GM18505 (cell line): Measurements from ENCODE around the gene B3GNT8.
"Not testable (repeated sequence)": the region's sequence is repeated elsewhere in the genome, so short reads cannot be mapped to it uniquely, and the experiment has no call there.

Experiments
- ATAC-seq: cut with Tn5 transposase; IDR thresholded peaks from one replicate; pipeline ENCODE4 v1.9.1; 2021; ENCODE audit not compliant: unreplicated experiment
- POLR2A ChIP-seq: IDR thresholded peaks from 4 replicates; pipeline ENCODE4 v1.6.1; 2011; ENCODE audit warnings: borderline replicate concordance; ENCODE audit not compliant: insufficient read depth, insufficient read length; ENCODE audit errors: extremely low read depth

B3GNT8 gene

DNA sequence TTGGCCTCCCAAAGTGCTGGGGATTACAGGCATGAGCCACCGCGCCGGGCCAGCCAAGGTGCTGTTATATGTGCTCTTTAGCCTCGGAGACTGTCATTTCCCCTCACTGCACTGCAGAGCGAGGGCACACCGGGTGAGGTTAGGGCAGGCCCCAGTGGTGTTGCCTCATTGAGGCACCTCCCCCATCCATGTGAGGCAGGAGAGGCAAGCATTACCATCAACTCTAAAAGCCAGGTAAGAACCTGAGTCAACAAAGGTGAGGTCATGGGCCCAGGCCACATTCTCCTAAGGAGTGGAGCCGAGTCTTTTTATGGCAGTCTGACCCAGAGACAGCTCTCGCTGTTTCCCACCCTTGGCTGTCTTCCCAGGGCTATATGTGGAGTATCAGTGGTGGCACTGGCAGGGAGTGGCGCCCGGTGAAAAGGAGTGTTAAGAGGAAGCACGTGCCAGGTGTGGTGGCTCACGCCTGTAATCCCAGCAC lies 10.9 kb downstream of the B3GNT8 start:
- TF ChIP-seq POLR2A: no peak
- no peak for ATAC-seq

DNA sequence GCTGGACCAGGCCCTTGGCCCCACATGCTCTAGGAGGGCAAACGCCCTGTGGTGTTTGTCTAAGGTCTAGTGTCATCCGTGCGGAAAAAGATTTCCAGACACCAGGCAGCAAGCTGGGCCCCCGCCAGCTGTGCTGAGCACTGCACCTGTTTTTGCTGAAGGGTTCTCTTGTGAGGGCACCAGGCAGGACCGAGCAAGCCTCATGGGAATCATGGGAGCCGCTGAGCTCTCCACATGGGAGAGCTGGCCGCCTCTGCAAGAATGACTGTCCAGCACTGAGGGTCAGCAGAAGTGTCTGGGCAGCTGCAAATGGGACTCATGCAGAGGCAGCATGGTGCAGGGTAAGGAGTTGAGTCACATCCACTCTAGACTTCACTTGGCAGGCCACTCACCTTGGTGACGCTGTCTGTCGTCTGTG lies 12.0 kb downstream of the B3GNT8 start:
- ATAC-seq: no peak
- no peak for TF ChIP-seq POLR2A

DNA sequence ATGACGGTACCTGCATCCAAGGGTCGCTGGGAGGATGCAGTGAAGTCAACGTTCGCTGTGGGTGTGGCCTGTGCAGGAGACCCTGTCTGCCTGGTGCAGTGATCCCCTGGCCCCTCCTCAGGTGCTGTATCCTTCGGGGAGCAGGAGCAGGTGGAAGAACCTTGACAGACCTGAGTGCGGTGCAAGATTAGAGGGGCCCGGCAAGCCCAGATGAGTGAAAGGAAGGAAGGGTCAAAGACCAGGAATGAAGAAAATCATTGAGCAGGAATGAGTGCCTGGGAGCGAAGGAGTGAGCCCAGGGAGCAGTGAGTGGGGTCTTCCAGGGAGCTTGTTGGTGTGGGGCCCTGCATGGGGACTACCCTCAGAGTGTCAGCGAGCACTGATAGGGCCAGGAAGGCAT lies 12.7 kb downstream of the B3GNT8 start:
- TF ChIP-seq POLR2A: no peak
- no peak for ATAC-seq

DNA sequence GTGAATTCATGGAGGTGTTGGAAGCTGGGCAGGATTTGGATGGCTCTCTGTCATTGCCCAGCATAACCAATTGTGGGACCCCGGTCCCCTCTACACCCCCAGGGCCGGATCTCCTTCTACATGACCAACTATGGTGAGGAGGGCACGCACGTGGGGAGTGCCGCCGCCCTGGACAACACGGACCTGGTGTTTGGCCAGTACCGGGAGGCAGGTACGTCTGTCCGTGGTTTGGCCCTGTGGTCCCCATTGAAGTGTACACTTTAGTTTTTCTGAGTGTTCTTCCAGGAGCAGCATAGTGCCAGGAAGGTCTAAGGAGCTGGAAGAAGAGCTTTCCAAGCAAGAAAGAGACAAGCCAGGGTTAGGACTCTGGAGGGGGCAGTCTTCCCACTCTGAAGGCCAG lies 13.2 kb downstream of the B3GNT8 start:
- no peak for TF ChIP-seq POLR2A
- ATAC-seq: no peak

DNA sequence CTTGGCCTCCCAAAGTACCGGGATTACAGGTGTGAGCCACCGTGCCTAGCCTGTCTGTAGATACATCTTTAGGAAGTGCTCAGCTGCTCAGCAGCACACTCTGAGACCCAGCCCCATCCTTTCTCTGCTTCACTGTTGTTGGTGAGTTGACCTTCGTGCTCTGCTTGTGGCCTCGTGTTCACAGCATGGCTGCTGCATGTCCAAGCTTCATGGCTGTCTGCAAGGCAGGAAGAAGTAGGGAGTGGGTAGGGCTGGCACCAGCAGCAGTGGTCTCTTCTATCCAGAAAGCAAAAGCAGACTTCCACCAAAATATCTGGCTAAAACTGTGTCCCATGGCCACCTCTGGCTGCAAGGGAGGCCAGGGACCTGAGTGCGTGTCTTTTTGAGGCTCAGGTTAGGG lies 14.2 kb downstream of the B3GNT8 start:
- no peak for TF ChIP-seq POLR2A
- ATAC-seq: no peak

DNA sequence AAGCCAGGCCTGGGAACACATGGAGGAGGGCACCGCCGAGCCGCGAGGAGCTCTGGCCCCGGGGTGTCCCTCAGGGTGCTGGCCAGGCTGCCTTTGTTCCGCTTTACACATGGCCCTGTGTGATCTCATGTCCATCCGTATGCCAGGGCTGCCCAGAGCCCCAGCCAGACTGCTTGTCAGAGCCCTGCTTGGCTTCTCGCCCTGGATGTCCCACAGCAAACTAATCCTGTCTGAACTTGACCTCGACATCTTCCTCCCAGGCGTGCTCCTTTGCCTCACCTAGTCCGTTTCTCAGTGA lies 15.3 kb downstream of the B3GNT8 start:
- no peak for ATAC-seq
- TF ChIP-seq POLR2A: no peak

DNA sequence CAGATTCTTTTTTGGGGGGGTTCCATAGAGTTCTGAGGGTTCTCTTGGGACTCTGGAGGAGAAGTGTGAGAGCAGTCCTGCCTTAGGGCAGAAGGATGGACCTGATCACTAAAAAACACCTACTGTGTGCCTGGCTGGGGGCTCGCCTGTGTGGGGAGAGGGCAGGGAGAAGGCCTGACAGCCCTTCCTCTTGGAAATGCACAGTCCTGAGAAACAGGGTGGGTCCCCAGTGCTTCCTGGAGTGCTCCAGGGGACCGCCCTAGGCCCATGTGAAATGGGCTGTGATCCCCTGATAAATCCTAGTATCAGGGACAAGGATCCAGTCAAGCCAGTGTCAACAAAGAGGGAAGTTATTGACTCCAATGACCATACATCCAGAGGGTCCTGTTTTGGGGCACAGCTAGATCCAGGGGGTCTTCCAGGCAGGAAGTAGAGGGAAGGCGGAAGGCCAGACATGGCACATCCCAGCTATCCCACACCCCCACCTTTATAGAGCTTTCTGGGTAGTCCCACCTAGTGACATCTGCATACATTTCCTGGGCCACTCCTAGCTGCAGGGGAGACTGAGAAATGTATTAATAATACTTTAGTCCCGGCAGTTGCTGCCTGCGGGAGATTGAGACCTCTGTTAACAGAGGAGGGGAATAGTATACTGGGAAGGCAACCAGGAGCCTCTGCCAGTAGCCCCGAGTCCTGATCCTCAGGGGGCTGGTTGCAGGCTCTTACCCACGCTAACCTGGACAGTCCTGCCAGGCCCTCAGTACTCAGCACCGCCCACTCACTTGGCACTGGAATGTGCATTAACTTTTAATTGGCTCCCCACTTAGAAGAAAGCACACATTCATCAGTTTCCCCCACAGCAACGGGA lies 15.8 kb downstream of the B3GNT8 start:
- no peak for ATAC-seq
- no peak for TF ChIP-seq POLR2A

DNA sequence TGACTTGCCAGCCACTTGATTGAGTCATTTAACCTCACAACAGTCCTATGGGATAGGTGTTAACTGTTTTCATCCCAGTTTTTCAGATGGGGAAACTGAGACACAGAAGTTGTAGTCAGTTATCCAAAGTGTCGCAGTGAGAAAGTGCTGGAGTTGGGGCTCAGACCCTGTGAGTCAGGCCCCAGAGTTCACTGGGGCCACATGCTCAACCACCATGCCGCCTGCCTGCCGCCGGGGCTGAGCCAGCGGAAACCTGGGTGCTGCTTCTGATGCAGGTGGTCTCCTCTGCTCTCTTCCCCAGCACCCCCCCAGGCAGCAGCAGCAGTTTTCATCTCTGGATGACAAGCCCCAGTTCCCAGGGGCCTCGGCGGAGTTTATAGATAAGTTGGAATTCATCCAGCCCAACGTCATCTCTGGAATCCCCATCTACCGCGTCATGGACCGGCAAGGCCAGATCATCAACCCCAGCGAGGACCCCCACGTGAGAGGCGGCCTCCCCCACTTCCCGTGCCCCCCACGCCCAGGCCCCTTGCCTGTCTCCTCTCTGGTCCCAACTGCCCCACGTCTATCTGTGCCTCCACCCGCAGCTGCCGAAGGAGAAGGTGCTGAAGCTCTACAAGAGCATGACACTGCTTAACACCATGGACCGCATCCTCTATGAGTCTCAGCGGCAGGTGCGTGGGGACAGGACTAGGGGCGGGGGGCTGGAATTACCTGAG lies 16.7 kb downstream of the B3GNT8 start:
- no peak for TF ChIP-seq POLR2A
- ATAC-seq: no peak

DNA sequence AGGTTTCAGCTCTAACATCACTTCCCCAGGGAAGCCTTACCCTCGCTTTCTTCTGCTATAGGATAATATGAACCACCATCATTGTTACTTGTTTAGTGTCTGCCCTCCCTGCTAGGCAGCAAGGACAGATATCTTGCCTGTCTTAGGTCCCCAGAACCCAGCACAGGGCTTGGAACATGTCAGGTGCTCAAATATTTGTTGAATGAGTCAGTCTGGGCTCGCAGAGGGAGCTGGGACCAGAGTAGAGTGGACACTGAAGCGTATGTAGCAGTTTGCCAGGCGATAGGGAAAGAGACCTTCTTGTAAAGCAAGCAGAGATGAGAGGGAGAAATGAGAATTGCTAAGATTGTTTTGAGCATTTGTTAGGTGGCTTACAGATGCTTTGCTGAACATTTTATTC lies 17.9 kb downstream of the B3GNT8 start:
- TF ChIP-seq POLR2A: no peak
- no peak for ATAC-seq

DNA sequence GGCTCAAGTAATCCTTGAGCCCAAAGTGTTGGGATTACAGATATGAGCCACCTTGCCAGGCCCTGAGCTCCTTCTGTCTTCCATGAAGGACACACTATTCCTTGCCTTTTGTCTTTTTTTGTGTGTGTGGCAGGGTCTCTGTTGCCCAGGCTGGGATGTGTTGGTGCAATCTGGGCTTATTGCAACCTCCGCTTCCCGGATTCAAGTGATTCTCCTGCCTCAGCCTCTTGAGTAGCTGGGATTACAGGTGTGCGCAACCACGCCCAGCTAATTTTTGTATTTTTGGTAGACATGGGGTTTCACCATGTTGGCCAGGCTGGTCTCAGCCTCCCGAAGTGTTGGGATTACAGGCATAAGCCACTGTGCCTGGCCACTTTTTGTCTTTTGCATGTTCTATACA lies 18.3 kb downstream of the B3GNT8 start:
- not testable (repeated sequence) for ATAC-seq

DNA sequence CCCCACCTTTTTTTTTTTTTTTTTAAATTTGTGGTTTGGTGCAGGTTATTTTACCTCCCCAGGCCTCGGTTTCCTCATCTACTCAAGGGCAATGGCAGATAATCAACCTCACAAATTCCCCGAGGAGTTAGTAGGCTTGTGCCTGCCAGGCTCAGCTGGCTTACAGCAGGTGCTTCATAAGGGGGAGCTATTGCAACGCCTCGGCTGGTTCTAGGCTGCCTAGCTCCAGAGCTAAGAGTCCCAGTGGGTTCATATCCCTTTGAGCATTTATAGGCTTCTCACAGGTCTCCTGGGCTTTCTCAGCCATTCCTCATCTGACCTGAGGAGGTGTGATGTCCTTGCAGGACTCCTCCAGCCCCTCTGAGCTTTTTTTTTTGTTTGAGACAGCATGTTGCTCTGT lies 18.9 kb downstream of the B3GNT8 start:
- no peak for ATAC-seq

DNA sequence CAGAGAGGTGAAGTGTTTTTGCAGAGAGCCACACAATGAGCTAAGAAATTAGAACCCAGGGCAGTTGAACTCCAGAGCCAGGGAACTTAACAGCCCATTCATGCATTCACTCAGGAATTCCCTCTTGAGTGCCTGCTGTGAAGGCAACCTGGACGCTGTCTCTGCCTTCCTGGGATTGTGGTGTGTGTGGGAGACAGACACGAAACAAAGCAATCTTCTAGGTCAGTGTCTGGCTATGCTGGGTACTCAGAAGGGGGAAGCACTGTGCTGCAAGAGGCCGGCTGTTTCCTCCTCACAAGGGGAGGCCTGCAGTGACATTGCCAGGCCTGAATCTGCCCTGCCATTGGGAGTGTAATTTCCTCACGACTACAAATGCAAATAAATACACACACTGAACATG lies 19.9 kb downstream of the B3GNT8 start:
- TF ChIP-seq POLR2A: no peak
- ATAC-seq: no peak

More for the DNA sequence above, 18.9 kb downstream of the B3GNT8 start:
- no peak for TF ChIP-seq POLR2A

DNA sequence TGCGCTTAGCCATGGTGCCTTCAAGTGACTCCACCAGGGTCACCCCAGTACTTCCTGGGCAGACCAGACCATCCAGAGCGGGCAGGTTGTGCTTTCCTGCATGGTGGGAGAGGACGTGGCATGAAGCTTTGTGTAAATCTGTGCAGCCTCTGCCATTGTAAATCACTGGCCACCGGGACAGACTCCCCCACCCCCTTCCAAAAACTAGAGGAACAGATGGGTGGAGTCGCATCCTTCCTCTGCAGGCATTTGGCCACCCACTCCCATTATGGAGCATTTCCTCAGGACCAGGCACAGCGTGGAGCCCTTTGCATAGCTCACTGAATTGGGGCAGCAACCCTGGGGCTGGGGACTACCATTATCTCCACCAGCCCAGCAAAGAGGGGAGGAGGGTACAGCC lies 21.4 kb downstream of the B3GNT8 start:
- no peak for ATAC-seq
- no peak for TF ChIP-seq POLR2A

DNA sequence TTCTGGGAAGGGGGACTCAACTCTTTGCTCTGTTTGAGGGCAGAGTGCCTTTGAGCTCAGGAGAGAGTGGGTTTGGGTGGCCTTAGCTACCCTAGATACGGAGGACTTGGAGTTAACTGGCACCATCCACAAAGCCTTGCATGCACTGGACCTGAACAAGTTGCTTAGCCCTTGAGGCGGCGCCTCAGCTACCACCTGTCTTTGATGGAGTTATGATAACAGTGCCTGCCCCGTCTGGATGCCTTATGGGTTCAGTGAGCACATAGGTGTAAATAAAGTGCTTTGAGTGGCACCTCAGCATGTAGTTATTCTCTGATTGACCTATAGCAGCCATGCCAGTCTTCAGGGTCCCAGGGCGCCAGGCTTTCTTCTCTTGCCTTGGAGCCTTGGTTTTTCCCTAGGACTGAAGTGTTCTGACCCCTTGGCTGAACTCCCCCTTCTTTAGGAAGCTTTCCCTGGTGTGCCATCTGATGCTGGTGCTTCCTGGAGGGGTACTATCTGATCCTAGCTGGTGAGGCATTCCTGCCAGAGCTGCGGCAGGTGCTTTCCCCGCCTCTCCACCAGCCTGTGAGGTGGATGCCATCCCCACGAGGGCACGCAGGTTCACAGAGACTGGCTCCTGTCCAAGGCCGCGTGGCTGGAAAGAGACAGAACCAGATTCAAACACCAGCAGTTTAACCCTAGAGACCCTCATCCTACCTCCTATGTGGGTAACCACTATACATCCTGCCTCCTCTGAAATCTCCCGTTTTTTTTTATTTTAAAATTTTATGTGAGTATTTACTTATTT lies 23.8 kb downstream of the B3GNT8 start:
- no peak for TF ChIP-seq POLR2A
- no peak for ATAC-seq

DNA sequence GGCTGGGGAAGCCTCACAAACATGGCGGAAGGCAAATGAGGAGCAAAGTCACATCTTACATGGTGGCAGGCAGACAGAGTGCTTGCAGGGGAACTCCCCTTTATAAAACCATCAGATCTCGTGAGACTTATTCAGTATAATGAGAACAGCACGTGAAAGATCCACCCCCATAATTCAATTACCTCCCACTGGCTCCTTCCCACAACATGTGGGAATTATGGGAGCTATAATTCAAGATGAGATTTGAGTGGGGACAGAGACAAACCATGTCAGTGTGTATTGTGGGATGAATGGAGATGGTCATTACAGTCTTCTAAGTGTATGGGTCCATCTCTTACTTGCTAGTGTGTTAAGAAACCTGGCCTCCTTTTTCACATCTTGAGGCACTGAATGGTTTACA lies 25.2 kb downstream of the B3GNT8 start:
- no peak for ATAC-seq
- TF ChIP-seq POLR2A: no peak
